Renal pelvis (tissue), 4 donors: ENCODE measurements around the gene PEA15. TPM values are rescaled to one million over a fixed set of nuclear protein-coding genes. Genes with fewer than 3 reads are reported as not detected.

Source experiments
- DNase-seq: peaks from one replicate; pipeline ENCODE4 v3.0.0-alpha.2; 2013
- polyA plus RNA-seq, 3 donors: library from polyadenylated mRNA; unstranded; fragments of 120-200 nt; gene quantifications; one replicate each; pipeline ENCODE4 v1.2.1, GENCODE V29; 2013; ENCODE audit not compliant: insufficient read length in 3 of 3

Gene PEA15
- polyA plus RNA-seq, 3 donors: 96.6 to 114 (median 107) TPM

- DNase-seq: no peak
Measured at GRCh38 chr1:160206421-160207117, 1.4 kb downstream of the PEA15 start.

- no peak for DNase-seq
Measured at GRCh38 chr1:160207118-160207650, 2.0 kb downstream of the PEA15 start.

GRCh38 chr1:160207771-160208556 is 2.8 kb downstream of the PEA15 start:
- DNase-seq: no peak

DNA sequence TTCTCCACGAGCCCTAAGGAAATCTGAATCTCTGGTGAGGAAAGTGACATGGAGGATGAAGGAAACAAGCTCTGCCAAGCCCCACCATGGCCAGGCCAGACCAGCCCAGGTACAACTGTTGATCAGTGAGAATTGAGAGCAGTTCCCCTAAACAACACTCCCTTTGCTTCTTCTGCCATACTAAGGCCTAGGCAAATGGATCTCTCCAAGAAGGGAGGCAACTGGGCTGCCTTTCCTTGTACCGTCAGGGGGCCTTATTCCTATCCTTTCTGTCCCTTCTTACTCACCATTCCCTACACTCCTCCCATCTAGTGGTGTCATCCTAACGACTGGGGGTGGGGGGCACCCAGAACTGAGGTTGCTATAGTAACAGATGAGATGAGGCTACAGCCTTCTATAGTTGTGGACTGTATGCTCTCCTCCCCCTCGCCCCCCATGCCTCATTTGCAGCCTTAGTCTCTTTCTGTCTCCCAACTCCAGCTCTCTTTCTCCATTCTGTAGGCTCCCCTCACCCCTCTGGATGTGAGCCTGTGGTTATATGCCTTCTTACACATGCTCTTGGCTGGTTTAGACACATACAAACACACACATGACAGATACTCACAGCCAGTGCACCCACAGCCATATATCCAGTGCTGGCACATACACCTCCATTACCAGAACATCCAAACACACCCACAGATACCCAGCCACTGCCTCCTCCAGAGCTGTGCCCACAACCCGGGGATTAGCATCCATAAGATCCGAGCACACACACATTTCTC is 3.6 kb downstream of the PEA15 start:
- DNase-seq: no peak

- DNase-seq: no peak
Measured at GRCh38 chr1:160209321-160210046, 4.3 kb downstream of the PEA15 start.

- DNase-seq: no peak
Measured at GRCh38 chr1:160210561-160210960, 5.4 kb downstream of the PEA15 start.

- no peak for DNase-seq
Measured at GRCh38 chr1:160211046-160211790, 6.0 kb downstream of the PEA15 start.

DNA sequence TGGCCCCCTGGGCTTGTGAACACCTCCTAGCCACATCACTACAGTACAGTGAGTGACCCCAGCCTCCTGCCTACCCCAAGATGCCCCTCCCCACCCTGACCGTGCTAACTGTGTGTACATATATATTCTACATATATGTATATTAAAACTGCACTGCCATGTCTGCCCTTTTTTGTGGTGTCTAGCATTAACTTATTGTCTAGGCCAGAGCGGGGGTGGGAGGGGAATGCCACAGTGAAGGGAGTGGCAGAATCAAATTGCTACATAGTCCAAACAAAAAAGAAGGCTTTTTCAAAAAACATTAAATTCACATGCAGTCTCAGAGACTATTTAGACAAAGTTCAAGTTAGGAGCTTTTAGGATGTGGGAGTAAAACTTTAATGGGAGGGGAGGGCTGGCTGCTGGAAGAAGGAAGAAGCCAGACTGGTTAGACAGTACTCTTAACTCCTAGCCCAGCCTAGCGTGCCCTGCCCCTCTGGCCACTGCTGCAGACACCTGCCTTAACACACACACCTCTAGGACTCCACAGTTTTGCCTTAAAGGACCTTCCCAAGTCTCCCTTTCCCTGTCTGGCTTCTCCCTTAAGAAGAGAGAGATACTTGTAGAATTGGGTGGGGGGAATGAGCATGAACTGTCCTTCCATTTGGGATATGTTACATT is 9.4 kb downstream of the PEA15 start:
- DNase-seq: no peak

- DNase-seq: no peak
Measured at GRCh38 chr1:160216301-160216700, 11.1 kb downstream of the PEA15 start.

DNA sequence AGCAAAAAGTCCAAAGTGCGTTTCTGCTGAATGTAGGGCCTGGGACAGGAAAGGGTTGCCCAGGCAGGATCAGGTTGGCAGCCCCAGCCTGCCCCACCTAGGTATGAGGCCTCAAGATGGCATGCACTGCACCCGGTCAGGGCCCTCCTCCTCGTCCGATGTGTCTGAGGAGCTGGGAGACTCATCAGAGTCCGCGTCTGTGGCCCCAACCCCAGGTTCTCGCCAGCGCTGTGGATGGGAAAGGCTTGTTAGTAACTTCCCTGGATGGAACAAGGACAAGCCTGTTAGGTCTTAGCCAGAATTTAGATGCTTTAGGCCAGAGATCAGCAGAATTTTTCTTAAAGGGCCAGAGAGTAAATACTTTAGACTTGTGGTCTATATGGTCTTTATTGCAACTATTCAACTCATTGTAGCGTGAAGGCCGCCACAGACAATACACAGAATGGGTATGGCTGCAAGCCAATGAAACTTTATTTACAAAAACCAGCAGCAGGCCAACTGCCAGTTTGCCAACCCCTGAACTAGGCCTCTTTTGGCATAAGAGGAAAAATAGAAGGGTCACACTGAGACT is 12.4 kb downstream of the PEA15 start:
- no peak for DNase-seq

DNA sequence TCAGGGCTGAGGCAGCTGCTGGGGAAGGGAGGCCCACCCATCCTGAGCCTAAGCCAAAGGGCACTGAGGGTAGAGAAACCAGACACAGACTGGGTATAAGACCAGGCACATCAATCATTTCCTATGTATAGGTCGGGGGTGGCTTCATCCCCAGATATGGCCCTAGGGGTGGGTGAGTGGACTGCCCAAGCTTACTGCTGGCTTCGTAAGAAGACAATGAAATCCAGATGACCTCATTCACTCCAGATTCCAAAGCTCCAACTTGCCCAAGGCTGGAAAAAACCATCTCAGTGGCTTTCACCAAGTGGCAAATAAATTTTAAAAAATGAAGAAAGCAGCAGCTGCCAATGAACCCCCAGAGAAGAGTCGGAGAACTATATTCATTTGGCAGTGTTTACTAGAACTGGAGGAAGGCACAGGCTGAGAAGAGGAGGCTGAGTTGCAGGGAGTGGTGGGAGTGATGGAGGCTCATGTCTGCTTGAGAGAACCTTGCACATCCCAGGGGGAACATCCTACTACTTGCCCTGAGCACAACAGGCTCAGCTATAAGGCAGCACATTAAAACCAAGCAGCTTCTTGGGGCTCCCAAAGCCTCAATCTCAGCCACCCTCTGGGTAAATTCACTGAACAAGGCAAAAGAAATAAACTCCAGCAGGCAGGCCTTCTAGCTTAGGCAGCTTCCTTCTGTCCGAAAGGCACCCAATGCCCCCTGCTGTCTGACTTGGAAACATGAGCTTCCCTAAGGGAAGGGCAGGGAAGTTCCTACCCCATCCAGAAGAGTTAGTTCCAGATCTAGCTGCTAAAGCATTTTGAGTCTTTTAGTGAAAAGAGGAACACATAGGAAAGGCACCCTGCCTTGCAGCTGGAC is 14.1 kb downstream of the PEA15 start:
- peak; percentile 36 for DNase-seq

DNA sequence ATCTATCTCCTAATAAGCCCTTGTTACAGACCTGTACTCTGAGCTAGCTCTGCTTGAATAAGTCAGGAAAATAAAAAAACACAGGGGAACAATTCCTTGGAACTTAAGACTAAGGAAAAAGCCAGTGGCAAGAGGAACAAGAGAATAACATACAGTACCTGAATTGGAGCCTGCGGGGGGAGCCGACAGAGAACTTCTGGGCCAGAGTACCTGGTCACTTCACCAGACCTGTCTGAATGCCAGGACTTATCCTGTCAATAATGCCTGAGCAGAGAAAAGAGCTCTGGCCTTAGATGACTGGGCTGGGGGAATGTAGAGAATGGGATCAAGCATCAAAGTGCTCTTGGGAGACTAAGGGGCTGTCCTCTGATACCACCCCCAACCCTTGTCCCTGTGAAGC is 15.1 kb downstream of the PEA15 start:
- DNase-seq: no peak

- no peak for DNase-seq
Measured at GRCh38 chr1:160221089-160221488, 15.9 kb downstream of the PEA15 start.

GRCh38 chr1:160222546-160222945 is 17.4 kb downstream of the PEA15 start:
- DNase-seq: no peak

GRCh38 chr1:160224606-160225005 is 19.4 kb downstream of the PEA15 start:
- no peak for DNase-seq

DNA sequence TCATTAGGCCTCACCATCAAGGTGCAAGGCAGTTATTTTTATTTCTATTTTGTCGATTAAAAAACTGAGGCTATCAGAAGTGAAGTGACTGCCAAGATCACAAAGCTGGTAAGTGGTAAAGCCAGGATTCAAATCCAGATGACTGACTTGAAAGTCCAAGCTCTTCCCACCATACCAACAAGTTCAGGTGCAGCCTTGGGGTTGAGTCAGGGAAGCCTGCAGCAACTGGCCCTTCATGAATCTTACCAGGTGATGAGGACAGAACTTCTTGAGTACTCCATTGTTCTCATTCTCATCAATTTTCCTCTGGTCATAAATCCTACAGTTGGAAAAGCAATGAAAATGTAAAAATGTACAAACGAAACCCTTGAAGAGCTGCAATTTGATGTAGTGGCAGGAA is 20.2 kb downstream of the PEA15 start:
- no peak for DNase-seq

- no peak for DNase-seq
Measured at GRCh38 chr1:160226623-160227022, 21.4 kb downstream of the PEA15 start.

DNA sequence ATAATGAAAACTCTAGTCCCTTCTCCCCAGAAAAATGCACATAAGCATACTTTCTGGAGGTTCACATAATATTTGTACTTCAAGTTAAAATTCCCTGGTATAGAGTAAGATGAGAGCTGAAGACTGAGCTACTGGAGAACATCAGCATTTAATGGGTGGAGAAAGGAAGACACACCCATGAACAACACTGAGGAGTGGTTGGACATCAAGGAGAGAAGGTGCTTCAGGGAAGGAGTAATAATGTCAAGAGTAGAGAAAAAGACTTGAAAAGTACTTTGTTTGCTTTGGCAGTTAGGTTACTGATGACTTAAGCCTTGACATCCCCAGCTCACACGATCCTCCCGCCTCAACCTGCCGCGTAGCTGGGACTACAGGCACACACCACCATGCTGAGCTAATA is 21.9 kb downstream of the PEA15 start:
- DNase-seq: no peak

DNA sequence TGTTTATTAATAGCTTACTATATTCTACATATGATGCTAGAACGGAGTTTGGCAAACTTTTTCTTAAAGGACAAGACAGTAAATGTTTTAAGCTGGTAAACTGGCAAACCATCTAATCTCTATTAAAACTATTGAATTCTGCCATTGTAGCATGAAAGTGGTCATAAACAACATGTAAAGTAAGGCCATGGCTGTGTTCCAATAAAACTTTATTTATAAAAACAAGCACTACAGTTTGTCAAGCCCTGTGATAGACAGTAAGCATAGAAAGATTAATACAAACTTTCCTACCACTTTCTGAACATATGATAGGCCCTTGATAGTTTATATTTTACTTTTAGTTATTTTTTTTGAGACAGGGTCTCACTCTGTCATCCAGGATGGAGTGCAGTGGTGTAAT is 22.4 kb downstream of the PEA15 start:
- DNase-seq: no peak
